Testis (tissue), 2 donors: ENCODE results near the gene TBX4.

ENCODE experiments used
- CTCF ChIP-seq, 3 experiments: fragments of 450-650 bp in 2 of 3; fragments of 200-600 bp in 1 of 3; sonication (generic) in 1 of 3; IDR thresholded peaks; one replicate each; pipeline ENCODE4 v1.5.1; 2016 to 2019; ENCODE audit warnings: antibody characterized with exemption in 3 of 3, mild to moderate bottlenecking in 2 of 3, moderate library complexity in 1 of 3
- POLR2A ChIP-seq: fragments of 450-650 bp; IDR thresholded peaks from one replicate; pipeline ENCODE4 v1.6.1; 2017; ENCODE audit warnings: antibody characterized with exemption, mild to moderate bottlenecking, moderate library complexity

- no peak for TF ChIP-seq CTCF (IDR thresholded peaks at IDR 0.05)
- no peak for TF ChIP-seq POLR2A
Observed at GRCh38 chr17:61524319-61524718, 72.1 kb downstream of the TBX4 start.
